HG03378 (cell line): ENCODE results near the gene PSMD3.
"Not testable (repeated sequence)": the region's sequence is repeated elsewhere in the genome, so short reads cannot be mapped to it uniquely, and the experiment has no call there.

ENCODE experiments used
- ATAC-seq: cut with Tn5 transposase; IDR thresholded peaks from one replicate; pipeline ENCODE4 v1.9.1; 2021; ENCODE audit warnings: mild to moderate bottlenecking, moderate library complexity; ENCODE audit not compliant: unreplicated experiment

Gene PSMD3

GRCh38 chr17:39980351-39981206, at the start of gene PSMD3:
PSMD3 (plus strand) TSS chr17:39980807; CDS start chr17:39980971, 164 bp downstream.
- ATAC-seq: peak; percentile 92

DNA sequence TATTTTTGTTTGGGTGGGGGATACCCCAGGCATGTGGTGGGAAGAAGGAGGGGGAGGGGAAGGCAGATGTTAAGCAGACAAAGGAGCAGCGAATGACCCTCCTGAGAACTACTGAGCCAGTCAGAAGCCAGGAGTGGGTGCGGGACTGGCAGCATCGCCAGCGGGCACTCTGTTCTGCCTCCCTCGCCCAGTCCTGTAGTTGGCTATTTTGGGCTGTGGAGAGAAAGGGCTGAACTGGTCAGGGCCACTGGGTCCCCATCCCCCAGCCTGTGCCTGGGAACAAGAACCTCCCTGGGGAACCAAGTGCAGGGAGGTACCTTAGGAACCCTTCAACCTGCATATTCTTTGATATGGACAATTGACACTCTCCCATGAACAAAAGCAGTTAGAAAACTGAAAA, 46.7 kb upstream of the PSMD3 start:
- ATAC-seq: no peak

DNA sequence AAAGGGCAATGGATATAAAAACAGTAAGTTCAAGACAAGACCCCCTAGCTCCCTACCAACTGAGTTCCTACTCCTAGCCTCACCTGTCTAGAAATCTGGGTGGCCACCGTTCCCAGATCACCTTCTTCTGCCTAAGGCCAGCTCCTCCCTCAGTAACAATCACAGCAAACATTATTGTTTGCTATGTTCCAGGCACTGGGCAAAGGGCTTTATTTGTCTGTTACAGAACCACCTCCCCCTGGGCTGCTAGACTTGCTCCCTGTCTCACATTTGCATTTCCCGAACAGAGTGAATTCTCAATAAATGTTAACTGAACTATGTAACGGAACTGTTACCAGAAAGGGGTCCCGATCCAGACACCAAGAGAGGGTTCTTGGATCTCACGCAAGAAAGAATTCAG, 46.3 kb upstream of the PSMD3 start:
- ATAC-seq: no peak

DNA sequence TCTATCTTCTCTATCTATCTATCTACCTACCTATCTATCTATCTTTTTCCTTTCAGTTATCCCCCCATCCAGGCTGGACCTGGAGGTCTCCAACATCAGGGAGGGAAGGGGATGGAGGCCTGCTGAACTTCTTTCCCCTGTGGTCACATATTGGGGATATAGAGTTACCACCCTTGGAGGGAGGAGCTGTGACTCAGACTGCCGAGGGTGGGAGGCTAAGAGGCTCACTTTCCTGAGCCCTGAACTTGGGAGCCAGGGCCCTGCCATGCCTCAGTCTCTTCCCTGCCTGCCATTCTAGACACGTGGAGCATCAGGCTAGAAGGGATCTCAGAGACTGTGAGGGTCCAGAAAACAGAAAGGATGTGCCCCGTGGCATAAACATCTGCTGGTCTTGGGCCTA, 44.7 kb upstream of the PSMD3 start:
- ATAC-seq: no peak

DNA sequence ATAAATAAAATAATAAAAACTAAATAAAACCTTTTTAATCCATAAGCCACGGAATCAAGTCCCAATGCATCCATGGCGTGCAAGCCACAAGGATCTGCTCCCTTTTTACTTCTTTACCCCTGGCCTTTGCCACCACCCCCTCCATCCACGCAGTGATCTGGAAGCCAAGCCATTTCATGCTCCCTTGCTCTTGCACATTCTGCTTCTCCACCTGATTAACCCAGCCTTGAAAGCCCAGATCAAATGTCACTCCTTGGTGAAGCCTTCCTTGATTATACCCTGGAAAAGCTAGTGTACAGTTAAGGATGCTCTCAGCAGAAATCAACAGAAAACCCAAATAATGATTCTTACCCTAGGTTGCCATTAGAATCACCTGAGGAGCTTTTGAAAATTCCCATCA, 43.2 kb upstream of the PSMD3 start:
- no peak for ATAC-seq

- no peak for ATAC-seq
These were observed 42.3 kb upstream of the PSMD3 start for GRCh38 chr17:39938140-39938869.

GRCh38 chr17:39939106-39939505, 41.5 kb upstream of the PSMD3 start:
- no peak for ATAC-seq

- no peak for ATAC-seq
These were observed 40.8 kb upstream of the PSMD3 start for GRCh38 chr17:39939588-39940419.

- no peak for ATAC-seq
These were observed 36.8 kb upstream of the PSMD3 start for GRCh38 chr17:39943702-39944392.

DNA sequence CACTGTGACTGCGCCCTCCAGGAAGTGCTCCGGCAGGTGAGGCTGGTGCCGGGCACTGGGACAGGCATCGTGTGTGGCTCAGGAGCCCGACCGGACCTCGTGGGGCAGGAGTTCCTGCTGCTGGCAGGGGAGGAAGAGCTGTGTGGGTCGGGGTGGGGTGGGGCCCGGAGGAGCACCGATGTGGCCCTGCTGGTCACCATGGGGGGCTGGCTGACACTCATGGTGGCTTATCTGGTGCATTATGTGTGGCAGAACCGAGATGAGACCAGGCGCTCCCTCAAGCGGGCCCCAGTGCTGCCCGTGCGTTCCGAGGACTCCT, 36.3 kb upstream of the PSMD3 start:
- no peak for ATAC-seq

- no peak for ATAC-seq
These were observed 33.9 kb upstream of the PSMD3 start for GRCh38 chr17:39946551-39947330.

- ATAC-seq: not testable (repeated sequence)
These were observed 32.1 kb upstream of the PSMD3 start for GRCh38 chr17:39948489-39948828.

GRCh38 chr17:39949028-39949427, 31.6 kb upstream of the PSMD3 start:
- ATAC-seq: no peak

DNA sequence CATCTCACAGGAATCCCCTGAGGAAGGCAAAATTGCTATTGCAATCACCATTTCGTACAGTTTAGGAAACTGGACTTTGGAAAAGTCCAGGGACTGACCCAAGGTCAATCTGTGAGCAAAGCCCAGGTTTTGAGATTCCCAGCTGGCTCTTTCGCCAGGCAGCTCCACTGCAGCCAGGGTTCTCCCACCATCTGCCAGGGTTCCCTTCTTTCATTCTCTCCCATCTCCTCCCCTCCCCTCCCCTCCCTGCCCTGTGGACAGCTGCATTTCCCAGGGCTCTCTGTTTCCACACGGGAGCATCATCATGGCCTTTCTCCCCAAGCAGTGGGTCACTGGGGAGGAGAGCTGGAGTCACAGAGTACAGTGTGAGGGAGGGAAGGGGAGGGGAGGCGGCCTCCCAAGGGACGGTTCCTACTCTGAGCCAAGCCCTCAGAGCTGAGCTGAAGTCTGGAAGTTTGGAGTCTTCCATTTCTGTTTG, 29.7 kb upstream of the PSMD3 start:
- no peak for ATAC-seq

- peak; percentile 30 for ATAC-seq
These were observed 28.5 kb upstream of the PSMD3 start for GRCh38 chr17:39951924-39952679.

DNA sequence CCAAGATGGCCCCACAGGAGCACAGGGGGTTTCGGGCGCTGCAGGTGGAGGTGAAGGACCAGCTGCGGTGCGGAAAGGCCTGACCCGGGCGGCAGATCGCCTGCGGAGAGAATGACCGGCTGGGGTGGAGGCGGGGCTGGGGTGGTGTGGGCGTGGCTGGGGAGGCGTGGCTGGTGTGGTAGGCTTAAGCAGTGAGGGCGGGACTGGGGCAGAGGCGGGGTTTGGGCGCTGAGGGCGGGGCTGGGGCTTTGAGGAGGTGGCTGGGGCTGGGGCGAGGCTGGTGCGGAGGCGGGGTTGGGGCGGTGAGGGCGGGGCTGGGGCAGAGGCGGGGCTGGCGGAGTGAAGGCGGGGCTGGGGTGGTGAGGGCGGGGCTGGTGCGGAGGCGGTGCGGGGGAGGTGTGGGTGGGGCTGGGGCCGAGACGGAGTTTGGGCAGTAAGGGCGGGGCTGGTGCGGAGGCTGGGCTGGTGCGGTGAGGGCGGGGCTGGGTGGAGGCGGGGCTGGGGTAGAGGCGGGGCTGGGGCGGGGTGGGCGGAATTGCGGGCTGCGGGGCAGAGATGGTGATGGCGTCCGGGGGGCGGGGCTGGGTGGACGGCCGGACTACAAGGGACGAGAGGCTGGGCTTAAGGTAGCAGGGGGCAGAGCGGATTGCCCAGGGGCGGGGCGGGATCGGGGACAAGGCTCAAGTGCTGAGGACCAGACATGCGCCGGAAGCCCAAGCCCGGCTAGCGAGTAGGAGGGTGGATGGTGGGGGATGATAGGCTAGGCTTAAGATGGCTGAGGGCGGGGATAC, 27.7 kb upstream of the PSMD3 start:
- peak; percentile 53 for ATAC-seq

- ATAC-seq: no peak
These were observed 27.1 kb upstream of the PSMD3 start for GRCh38 chr17:39953471-39953888.

DNA sequence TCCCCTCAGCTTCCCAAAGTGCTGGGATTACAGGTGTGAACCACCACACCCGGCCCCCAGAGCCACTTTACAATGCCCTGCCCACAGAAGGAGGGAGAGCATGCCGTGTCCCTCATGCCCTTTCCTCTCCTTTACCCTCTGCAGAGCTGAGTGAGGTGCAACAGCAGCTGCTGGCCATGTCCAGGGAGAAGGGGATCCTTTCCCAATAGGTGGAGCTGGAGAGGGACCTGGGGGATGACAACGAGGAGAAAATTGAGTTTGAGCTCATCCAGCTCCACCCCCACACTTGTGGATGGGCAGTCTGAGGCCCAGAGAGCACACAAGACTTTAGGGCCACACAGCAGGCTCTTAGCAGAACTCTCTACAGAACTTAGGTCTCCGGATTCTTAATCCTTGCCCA, 25.7 kb upstream of the PSMD3 start:
- no peak for ATAC-seq
